ENCODE data around the gene CLASP2. TPM values are rescaled to one million over a fixed set of nuclear protein-coding genes. Genes with fewer than 3 reads are reported as not detected.

Gene CLASP2
- total and polyA plus RNA-seq, 5 donors: 15.8 to 77.1 (median 65.3) TPM

DNA sequence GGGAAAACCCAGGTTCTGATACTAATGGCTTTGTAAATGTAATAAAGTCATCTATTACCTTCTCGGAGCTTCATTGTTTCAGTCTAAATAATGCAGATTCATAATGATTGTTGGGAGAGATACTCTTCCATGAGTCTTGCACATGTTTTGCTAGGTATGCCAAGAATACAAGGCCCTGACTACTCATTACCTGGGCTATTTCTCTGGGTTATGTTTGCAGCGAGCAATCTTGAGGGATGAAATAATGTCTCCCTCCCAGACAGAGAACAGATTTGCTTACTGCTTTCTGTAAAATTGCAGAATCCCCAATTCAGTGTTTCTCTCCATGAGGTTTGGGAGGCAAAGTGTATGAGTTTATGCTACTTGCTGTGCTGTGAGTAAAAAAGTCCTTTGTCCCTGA lies 6.2 kb upstream of the CLASP2 start:
- DNase-seq: no peak

DNA sequence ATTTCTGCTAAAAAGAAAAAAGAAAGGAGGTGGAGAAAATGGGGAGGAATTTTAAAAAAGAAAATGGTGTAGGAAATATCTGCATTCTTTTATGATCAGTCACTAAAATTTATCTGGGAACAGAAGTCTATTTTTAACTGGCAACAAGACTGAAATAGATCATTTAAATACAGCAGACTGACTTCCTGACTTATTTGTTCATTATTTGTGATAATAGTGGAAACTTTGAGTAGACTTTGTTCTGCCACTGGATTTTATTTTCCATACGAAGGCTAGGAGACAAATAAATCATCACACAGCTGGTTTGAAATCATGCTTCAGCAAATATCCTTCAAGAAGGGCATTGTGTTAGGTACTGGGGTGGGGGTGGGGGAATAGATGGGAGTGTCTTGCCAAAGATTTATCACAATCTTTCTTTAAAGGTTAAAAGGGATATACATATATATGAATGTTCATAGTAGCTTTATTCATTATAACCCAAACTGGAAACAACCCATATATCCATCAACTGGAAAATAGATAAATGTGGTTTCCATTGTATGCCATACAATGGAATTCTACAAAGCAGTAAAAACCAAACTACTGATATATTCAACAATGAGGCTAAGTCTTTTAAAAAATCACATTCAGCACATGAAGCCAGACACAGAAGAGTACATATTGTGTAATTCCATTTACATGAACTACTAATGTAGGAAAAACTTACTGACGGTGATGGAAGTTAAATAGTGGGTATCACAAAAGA lies 4.7 kb upstream of the CLASP2 start:
- Histone ChIP-seq H3K4me3 (ENCODE audit: low read length) (no peak overlapping the region), H3K27ac (ENCODE audit: low read length) (no peak overlapping the region), H3K4me1 (ENCODE audit: control insufficient read depth, insufficient read depth, low read length) (no peaks in the 10 kb centered on the region), H3K27me3 (ENCODE audit: control insufficient read depth, insufficient read depth) (no peaks in the 10 kb centered on the region), H3K9me3 (ENCODE audit: control insufficient read depth, low read length) (no peaks in the 10 kb centered on the region)
- intact Hi-C loops (cut with DNase I): no loop called here
- 47% methylated on average over 2 of the region's 2 CpGs for WGBS
- no peak for ATAC-seq
- no peak for DNase-seq

More for the DNA sequence above, 6.2 kb upstream of the CLASP2 start:
- Histone ChIP-seq H3K4me3 (ENCODE audit: low read length) (no peak overlapping the region), H3K9me3 (ENCODE audit: control insufficient read depth, low read length) (no peaks in the 10 kb centered on the region), H3K4me1 (ENCODE audit: control insufficient read depth, insufficient read depth, low read length) (no peaks in the 10 kb centered on the region), H3K27ac (ENCODE audit: low read length) (no peak overlapping the region), H3K27me3 (ENCODE audit: control insufficient read depth, insufficient read depth) (no peaks in the 10 kb centered on the region)
- intact Hi-C loops (cut with DNase I): no loop called here
- WGBS: 95% methylated on average over 2 of the region's 2 CpGs
- ATAC-seq: no peak

DNA sequence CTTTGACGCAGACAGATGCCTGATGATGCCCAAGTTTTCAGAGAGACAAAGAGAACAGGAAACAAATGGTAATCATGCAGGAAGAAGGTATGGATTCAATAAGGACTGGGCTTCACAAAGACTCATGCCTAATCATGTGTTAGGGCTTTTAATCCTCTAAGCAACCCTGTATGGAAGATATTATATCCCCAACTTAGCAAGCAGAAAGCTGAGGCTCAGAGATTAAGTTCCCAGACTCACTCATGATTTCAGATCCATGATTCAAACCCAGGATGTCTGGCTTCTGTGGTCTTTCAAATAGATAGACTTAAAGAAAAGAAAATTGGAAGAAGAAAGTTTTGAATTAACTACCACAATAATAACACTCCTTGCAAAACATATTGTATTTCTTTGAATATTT lies 4.1 kb upstream of the CLASP2 start:
- no peaks in the 10 kb centered on the region for H3K9me3 ChIP-seq (ENCODE audit: control insufficient read depth, low read length)
- no peak overlapping the region for H3K27ac ChIP-seq (ENCODE audit: low read length)
- H3K4me1 ChIP-seq (ENCODE audit: control insufficient read depth, insufficient read depth, low read length): no peaks in the 10 kb centered on the region
- ATAC-seq: no peak
- no peaks in the 10 kb centered on the region for H3K27me3 ChIP-seq (ENCODE audit: control insufficient read depth, insufficient read depth)
- DNase-seq: no peak
- H3K4me3 ChIP-seq (ENCODE audit: low read length): no peak overlapping the region
- 75% methylated on average over 1 of the region's 1 CpG for WGBS
- intact Hi-C loops (cut with DNase I): no loop called here

DNA sequence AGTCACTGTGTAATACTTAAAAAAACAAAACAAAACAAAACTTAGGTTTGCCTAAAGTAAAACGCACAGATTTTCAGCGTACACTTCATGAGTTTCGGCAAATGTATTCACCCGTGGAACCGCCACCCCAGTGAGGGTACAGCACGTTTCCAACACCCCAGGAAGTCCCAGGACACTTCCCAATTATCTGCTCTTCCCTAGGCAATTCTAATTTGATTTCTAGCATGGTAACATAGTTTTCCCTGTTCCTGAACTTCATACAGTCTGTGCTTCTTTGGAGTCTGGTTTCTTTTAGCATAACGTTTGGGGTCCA lies 497 bp upstream of the CLASP2 start:
- H3K4me1 ChIP-seq (ENCODE audit: control insufficient read depth, insufficient read depth, low read length): peaks cover 2% of the 10 kb centered on the region
- no peaks in the 10 kb centered on the region for H3K27me3 ChIP-seq (ENCODE audit: control insufficient read depth, insufficient read depth)
- WGBS: under 1% methylated on average over 7 of the region's 7 CpGs
- no peaks in the 10 kb centered on the region for H3K9me3 ChIP-seq (ENCODE audit: control insufficient read depth, low read length)
- intact Hi-C loops (cut with DNase I): loop anchor here (5.0 to 10.0 kb wide), 5 partner anchors 61 to 81 kb away; no protein-coding TSS in a partner anchor
- H3K27ac ChIP-seq (ENCODE audit: low read length): peak overlapping the region; percentile 97
- DNase-seq: no peak
- ATAC-seq: peak; percentile 3 to 4
- peak overlapping the region; percentile 88 for H3K4me3 ChIP-seq (ENCODE audit: low read length)

DNA sequence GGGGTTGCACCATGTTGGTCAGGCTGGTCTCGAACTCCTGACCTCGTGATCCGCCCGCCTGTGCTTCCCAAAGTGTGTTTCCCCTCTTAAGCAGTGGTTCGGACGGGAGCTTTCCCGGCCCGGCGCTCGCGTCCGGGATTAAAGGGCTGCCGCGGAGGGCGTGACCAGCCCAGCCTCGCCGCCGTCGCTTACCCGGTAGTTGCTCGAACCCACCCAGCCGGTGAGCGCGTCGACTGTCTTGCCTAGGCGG lies 513 bp downstream of the CLASP2 start:
- ATAC-seq (peak; percentile 84 to 90), DNase-seq (peak in 2 of 3 donors; percentile 75 to 81)
- Histone ChIP-seq H3K27ac (ENCODE audit: low read length) (peak overlapping the region; percentile 97), H3K27me3 (ENCODE audit: control insufficient read depth, insufficient read depth) (no peaks in the 10 kb centered on the region), H3K9me3 (ENCODE audit: control insufficient read depth, low read length) (no peaks in the 10 kb centered on the region), H3K4me3 (ENCODE audit: low read length) (peak overlapping the region; percentile 88), H3K4me1 (ENCODE audit: control insufficient read depth, insufficient read depth, low read length) (peaks cover 2% of the 10 kb centered on the region)
- WGBS: under 1% methylated on average over 26 of the region's 26 CpGs
- intact Hi-C loops (cut with DNase I): loop anchor here (5.0 to 10.0 kb wide), 5 partner anchors 60 to 80 kb away; no protein-coding TSS in a partner anchor

DNA sequence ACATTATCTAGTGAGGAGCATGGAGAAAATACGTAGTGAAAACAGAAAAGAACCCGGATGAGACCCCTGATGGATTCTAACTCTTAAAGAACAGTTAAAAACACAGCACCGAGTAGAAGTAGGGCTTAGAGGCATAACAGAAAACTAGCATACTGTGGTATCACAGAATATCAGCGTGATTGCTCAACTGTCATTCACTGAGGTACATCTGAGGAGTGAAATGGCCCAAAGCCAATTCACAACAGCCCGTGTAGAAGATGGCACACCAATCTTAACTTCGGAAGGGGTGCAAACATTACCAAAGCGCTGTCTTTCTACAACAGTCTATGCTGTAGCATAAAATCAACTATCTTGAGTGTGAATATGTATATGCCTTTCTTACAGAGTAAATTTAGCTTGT lies 1.8 kb downstream of the CLASP2 start:
- ATAC-seq (no peak), DNase-seq (no peak)
- no peak overlapping the region for H3K27ac ChIP-seq (ENCODE audit: low read length)
- no peaks in the 10 kb centered on the region for H3K9me3 ChIP-seq (ENCODE audit: control insufficient read depth, low read length)
- 43% methylated on average over 7 of the region's 7 CpGs for WGBS
- intact Hi-C loops (cut with DNase I): loop anchor here (5.0 to 10.0 kb wide), 5 partner anchors 59 to 79 kb away; no protein-coding TSS in a partner anchor
- no peaks in the 10 kb centered on the region for H3K27me3 ChIP-seq (ENCODE audit: control insufficient read depth, insufficient read depth)
- H3K4me3 ChIP-seq (ENCODE audit: low read length): peak overlapping the region; percentile 88
- H3K4me1 ChIP-seq (ENCODE audit: control insufficient read depth, insufficient read depth, low read length): peaks cover 2% of the 10 kb centered on the region

DNA sequence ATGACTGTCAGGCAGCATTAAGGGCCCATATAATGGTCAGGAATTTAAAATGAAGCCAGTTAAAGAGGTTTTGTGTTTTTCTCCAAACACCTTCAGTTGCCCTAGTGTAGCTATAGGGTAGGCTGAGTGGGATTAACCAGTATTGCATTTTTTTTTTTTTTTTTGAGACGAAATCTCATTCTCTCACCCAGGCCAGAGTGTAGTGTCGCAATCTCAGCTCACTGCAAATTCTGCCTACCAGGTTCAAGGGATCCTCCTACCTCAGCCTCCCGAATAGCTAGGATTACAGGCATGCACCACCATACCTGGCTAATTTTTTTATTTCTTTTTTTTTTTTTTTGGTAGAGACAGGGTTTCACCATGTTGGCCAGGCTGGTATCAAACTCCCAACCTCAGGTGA lies 7.0 kb downstream of the CLASP2 start:
- H3K4me1 ChIP-seq (ENCODE audit: control insufficient read depth, insufficient read depth, low read length): no peaks in the 10 kb centered on the region
- H3K4me3 ChIP-seq (ENCODE audit: low read length): no peak overlapping the region
- no peak overlapping the region for H3K27ac ChIP-seq (ENCODE audit: low read length)
- intact Hi-C loops (cut with DNase I): loop anchor here in 2 of 4 donors (10.0 kb wide), 1 partner anchor 56 kb away; no protein-coding TSS in a partner anchor
- over 99% methylated on average over 3 of the region's 3 CpGs for WGBS
- H3K27me3 ChIP-seq (ENCODE audit: control insufficient read depth, insufficient read depth): no peaks in the 10 kb centered on the region
- no peaks in the 10 kb centered on the region for H3K9me3 ChIP-seq (ENCODE audit: control insufficient read depth, low read length)
- DNase-seq (no peak), ATAC-seq (no peak)

DNA sequence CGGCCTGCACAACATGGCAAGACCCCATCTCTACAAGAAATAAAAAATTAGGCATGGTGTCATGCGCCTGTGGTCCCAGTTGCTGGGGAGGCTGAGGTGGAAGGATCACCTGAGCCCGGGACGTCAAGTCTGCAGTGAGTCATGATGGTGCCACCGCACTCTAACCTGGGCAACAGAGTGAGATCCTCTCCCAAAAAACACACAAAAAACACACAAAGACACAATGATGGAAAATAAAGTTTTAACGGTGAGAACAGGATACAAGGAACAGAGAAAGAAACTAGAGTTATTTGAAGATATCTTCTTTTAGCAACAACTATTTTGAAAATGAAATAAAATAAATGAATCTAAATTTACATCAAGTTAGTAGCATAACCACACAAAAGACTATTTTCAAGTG lies 12.0 kb downstream of the CLASP2 start:
- no peak overlapping the region for H3K4me3 ChIP-seq (ENCODE audit: low read length)
- no peak for DNase-seq
- WGBS: 96% methylated on average over 6 of the region's 6 CpGs
- no peak overlapping the region for H3K27ac ChIP-seq (ENCODE audit: low read length)
- ATAC-seq: no peak
- H3K4me1 ChIP-seq (ENCODE audit: control insufficient read depth, insufficient read depth, low read length): no peaks in the 10 kb centered on the region
- intact Hi-C loops (cut with DNase I): no loop called here
- H3K9me3 ChIP-seq (ENCODE audit: control insufficient read depth, low read length): no peaks in the 10 kb centered on the region
- H3K27me3 ChIP-seq (ENCODE audit: control insufficient read depth, insufficient read depth): no peaks in the 10 kb centered on the region

DNA sequence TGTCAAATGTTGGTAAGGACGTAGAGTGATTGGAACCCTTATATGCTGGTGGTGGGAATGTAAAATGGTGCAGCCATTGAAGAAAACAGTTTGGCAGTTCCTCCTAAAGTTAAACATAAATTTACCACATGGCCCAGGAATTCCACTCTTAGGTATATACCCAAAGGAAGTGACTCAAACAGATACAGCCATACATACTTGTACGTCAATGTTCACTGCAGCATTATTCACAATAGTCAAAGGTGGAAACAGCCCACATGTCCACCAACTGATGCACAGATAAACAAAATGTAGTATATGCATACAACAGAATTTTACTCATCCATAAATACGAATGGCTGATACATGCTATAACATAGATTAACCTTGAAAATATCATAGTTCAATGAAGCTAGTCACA lies 13.2 kb downstream of the CLASP2 start:
- no peak for DNase-seq
- intact Hi-C loops (cut with DNase I): no loop called here
- H3K9me3 ChIP-seq (ENCODE audit: control insufficient read depth, low read length): no peaks in the 10 kb centered on the region
- H3K4me1 ChIP-seq (ENCODE audit: control insufficient read depth, insufficient read depth, low read length): no peaks in the 10 kb centered on the region
- no peak for ATAC-seq
- no peak overlapping the region for H3K27ac ChIP-seq (ENCODE audit: low read length)
- no peaks in the 10 kb centered on the region for H3K27me3 ChIP-seq (ENCODE audit: control insufficient read depth, insufficient read depth)
- whole genome bisulfite sequencing: 96% methylated on average over 3 of the region's 3 CpGs
- H3K4me3 ChIP-seq (ENCODE audit: low read length): no peak overlapping the region

DNA sequence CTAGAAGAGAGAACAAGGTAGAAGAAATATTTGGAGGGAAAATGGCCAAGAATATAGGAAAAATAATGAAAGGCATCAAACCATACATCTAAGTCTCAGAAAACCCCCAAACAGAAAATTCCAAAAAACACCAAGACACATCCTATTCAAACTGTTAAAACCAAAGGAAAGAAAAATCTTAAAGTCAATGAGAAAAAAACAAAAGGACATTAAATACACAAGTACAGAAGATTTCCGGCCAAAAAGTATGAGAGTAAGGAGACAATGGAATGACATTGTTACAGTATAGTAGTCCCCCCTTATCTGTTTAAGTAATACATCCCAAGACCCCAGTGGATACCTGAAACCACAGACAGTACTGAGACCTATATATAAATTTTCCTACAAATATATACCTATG lies 18.8 kb downstream of the CLASP2 start:
- Histone ChIP-seq H3K9me3 (ENCODE audit: control insufficient read depth, low read length) (no peaks in the 10 kb centered on the region), H3K4me1 (ENCODE audit: control insufficient read depth, insufficient read depth, low read length) (no peaks in the 10 kb centered on the region), H3K27ac (ENCODE audit: low read length) (no peak overlapping the region), H3K4me3 (ENCODE audit: low read length) (no peak overlapping the region), H3K27me3 (ENCODE audit: control insufficient read depth, insufficient read depth) (no peaks in the 10 kb centered on the region)
- 97% methylated on average over 1 of the region's 1 CpG for WGBS
- DNase-seq: no peak
- no peak for ATAC-seq
- intact Hi-C loops (cut with DNase I): no loop called here

DNA sequence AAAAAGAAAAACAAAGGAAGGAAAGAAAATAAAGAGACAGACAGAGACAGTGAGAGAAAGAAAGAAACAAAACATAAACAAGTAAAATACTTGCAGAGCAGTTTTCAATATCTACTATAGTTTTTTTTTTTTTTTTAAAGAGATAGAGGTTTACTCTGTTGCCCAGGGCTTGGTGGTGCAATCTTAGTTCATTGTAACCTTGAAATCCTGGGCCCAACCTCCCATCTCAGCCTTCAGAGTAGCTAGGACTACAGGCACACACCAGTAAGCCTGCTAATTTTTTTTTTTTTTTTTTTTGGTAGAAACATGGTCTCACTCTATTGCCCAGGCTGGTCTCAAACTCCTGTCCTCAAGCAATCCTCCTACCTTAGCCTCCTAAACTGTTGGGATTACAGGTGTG lies 23.1 kb downstream of the CLASP2 start:
- Histone ChIP-seq H3K9me3 (ENCODE audit: control insufficient read depth, low read length) (no peaks in the 10 kb centered on the region), H3K4me1 (ENCODE audit: control insufficient read depth, insufficient read depth, low read length) (no peaks in the 10 kb centered on the region), H3K27ac (ENCODE audit: low read length) (no peak overlapping the region), H3K4me3 (ENCODE audit: low read length) (no peak overlapping the region), H3K27me3 (ENCODE audit: control insufficient read depth, insufficient read depth) (no peaks in the 10 kb centered on the region)
- intact Hi-C loops (cut with DNase I): no loop called here
- DNase-seq (no peak), ATAC-seq (no peak)

DNA sequence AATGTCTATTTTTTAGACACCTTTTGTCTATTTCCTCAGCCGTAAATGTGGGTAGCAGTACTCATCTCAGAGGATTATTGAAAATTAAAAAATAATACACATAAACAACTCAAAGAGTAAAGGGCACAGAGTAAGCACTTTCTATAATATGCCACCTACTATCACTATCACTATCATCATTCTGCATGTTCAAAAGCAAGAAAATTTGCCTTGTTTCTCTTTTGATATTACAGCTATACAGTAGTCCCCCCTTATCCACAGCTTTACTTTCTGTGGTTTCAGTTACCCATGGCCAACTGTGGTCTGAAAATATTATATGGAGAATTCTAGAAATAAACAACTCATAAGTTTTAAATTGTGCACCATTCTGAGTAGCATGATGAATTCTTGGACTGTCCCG lies 27.7 kb downstream of the CLASP2 start:
- 99% methylated on average over 2 of the region's 2 CpGs for WGBS
- H3K27me3 ChIP-seq (ENCODE audit: control insufficient read depth, insufficient read depth): no peaks in the 10 kb centered on the region
- ATAC-seq (no peak), DNase-seq (no peak)
- no peak overlapping the region for H3K27ac ChIP-seq (ENCODE audit: low read length)
- H3K4me3 ChIP-seq (ENCODE audit: low read length): no peak overlapping the region
- intact Hi-C loops (cut with DNase I): no loop called here
- H3K9me3 ChIP-seq (ENCODE audit: control insufficient read depth, low read length): no peaks in the 10 kb centered on the region
- no peaks in the 10 kb centered on the region for H3K4me1 ChIP-seq (ENCODE audit: control insufficient read depth, insufficient read depth, low read length)

Data from right cardiac atrium (tissue), 5 donors.